ENCODE data around the gene RET.

Gene RET

DNA sequence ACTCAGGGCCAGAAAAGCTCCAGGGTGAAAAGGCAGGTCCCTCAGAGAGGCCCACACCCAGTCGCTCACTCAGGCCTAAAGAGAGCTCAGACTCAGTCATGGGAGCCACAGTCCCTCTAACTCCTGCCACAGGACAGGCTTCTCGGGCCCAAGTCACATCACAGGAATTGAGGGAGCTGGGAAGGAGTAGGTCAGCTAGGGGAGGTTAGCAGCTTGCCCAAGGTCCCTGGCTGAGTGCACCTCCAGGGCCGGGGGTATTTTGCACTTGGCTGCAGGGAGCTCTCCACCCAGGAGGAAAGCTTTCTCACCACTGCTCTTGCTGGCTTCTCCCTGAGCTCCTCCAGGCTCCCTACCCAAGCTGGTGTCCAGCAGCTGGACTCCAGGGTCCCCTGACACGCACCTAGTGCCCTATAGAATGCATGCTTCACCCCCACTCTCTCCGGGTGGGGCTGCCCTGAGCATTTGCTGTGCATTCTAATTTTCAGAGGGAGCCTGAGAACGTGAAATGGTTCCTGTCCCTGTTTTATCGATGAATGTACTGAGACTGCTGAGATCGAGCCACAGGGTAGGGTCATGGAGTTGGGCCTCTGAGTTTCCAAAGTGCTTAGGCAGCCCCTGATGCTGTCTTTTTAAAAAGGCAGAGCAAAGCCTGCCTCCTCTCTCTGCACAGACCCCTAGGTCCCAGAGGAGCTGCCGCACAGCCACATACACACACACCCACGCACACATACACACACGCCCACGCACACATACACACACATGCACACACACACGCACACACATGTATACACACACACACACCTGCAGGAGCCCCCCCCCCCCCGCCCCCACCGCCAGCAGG is 37.9 kb upstream of the RET start:
- TF ChIP-seq, protein P1, sequence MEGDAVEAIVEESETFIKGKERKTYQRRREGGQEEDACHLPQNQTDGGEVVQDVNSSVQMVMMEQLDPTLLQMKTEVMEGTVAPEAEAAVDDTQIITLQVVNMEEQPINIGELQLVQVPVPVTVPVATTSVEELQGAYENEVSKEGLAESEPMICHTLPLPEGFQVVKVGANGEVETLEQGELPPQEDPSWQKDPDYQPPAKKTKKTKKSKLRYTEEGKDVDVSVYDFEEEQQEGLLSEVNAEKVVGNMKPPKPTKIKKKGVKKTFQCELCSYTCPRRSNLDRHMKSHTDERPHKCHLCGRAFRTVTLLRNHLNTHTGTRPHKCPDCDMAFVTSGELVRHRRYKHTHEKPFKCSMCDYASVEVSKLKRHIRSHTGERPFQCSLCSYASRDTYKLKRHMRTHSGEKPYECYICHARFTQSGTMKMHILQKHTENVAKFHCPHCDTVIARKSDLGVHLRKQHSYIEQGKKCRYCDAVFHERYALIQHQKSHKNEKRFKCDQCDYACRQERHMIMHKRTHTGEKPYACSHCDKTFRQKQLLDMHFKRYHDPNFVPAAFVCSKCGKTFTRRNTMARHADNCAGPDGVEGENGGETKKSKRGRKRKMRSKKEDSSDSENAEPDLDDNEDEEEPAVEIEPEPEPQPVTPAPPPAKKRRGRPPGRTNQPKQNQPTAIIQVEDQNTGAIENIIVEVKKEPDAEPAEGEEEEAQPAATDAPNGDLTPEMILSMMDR (IDR thresholded peaks at IDR 0.05; ENCODE audit: low read depth, low read length, poor library complexity, severe bottlenecking), result no peak
- no peak for TF ChIP-seq EZH2phosphoT487 (IDR thresholded peaks at IDR 0.05; ENCODE audit: borderline replicate concordance, low read length)
- Histone ChIP-seq H4K20me1 (ENCODE audit: control insufficient read depth, insufficient read depth, low read depth, low read length) (no peaks in the 10 kb centered on the region), H3K36me3 (ENCODE audit: control insufficient read depth, low read length) (no peaks in the 10 kb centered on the region), H3K9me3 (ENCODE audit: control insufficient read depth, insufficient read depth, low read length) (no peaks in the 10 kb centered on the region), H3K27ac (ENCODE audit: low read depth, low read length) (no peak overlapping the region), H3K4me3 (ENCODE audit: low read length) (no peak overlapping the region), H3K4me1 (ENCODE audit: control insufficient read depth, low read length) (no peaks in the 10 kb centered on the region), H3K4me2 (ENCODE audit: low read length) (no peak overlapping the region), H3K27me3 (ENCODE audit: control insufficient read depth, low read length) (no peaks in the 10 kb centered on the region), H3F3A (ENCODE audit: control insufficient read depth, insufficient read depth) (no peaks in the 10 kb centered on the region), H3K79me2 (ENCODE audit: control insufficient read depth, low read length) (no peaks in the 10 kb centered on the region), H3K9me2 (replicated peaks; ENCODE audit: control insufficient read depth, low read length) (no peaks in the 10 kb centered on the region)

DNA sequence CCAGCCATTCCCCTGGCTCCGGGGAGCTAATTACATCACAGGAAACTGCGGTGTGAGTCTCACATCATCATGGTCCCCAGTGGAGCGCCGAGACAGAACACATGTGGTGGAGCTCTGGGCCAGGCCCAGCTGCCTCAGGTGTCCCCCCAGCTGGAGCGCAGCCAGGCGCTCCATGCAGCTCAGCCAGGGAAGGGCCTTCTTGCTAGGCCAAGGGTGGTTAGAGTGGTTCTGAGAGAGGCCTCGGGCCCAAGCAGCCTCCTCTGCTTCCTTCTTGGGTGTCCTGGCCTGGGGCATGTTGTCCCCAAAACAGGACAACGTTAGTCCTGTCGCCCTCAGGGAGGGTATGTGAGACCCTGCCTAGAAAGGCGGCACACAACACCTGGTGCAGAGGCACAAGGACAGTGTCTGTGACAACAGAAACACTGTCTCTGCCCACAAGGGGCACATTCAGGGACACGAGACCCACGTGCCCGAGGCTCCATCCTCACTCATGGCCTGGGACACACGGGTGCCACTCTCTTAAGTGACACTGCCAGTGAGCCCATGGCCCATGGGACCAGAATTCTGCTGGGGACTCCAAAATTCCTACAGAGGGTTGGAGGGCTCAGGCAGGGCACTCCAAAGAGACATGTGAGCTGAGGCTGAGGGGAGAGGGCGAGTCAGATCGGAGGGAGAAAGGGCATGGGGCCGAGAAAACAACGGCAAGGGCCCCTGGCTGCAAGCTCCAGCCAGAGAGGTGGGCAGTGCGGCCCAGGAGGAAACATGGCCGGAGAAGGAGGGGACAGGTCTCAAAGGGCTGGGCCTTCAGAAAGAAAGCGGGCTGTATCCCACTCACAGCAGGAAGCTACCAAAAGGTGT is 37.0 kb upstream of the RET start:
- H4K20me1 ChIP-seq (ENCODE audit: control insufficient read depth, insufficient read depth, low read depth, low read length), result no peaks in the 10 kb centered on the region
- H3K4me2 ChIP-seq (ENCODE audit: low read length), result no peak overlapping the region
- TF ChIP-seq EZH2phosphoT487 (IDR thresholded peaks at IDR 0.05; ENCODE audit: borderline replicate concordance, low read length), result no peak
- TF ChIP-seq, protein P1 (IDR thresholded peaks at IDR 0.05; ENCODE audit: low read depth, low read length, poor library complexity, severe bottlenecking), result no peak
- no peaks in the 10 kb centered on the region for H3K36me3 ChIP-seq (ENCODE audit: control insufficient read depth, low read length)
- no peaks in the 10 kb centered on the region for H3K27me3 ChIP-seq (ENCODE audit: control insufficient read depth, low read length)
- no peaks in the 10 kb centered on the region for H3K9me3 ChIP-seq (ENCODE audit: control insufficient read depth, insufficient read depth, low read length)
- H3K79me2 ChIP-seq (ENCODE audit: control insufficient read depth, low read length), result no peaks in the 10 kb centered on the region
- H3K27ac ChIP-seq (ENCODE audit: low read depth, low read length), result no peak overlapping the region
- no peaks in the 10 kb centered on the region for H3K9me2 ChIP-seq (replicated peaks; ENCODE audit: control insufficient read depth, low read length)
- no peaks in the 10 kb centered on the region for H3K4me1 ChIP-seq (ENCODE audit: control insufficient read depth, low read length)
- no peaks in the 10 kb centered on the region for H3F3A ChIP-seq (ENCODE audit: control insufficient read depth, insufficient read depth)
- H3K4me3 ChIP-seq (ENCODE audit: low read length), result no peak overlapping the region

DNA sequence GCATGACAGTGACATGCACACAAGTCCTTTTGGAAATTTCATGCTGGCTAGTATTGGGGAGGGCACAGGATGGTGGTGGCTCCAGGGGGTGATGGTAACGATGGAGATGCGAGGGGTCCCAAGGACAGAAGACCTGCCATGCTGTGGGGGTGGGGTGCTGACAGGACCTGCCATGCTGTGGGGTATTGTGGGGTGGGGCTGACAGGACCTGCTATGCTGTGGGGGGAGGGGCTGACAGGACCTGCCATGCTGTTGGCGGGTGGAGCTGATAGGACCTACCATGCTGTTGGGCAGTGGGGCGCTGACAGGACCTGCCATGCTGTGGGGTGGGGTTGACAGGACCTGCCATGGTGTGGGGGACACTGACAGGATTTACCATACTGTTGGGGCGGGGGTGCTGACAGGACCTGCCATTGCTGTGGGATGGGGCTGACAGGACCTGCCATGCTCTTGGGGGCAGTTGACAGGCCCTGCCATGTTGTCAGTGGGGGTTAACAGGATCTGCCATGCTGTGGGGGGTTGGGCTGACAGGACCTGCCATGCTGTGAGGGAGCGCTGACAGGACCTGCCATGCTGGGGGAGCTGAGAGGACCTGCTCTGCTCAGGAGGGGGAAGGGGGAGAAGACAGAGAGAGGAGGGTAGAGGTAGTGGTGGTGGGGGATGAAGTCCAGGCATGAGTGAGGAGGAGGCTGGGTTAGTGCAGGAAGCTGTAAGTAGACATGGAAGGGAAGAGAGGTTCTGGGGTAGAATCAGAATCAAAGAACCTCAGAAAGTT is 36.2 kb upstream of the RET start:
- Histone ChIP-seq H3K27me3 (ENCODE audit: control insufficient read depth, low read length) (no peaks in the 10 kb centered on the region), H3K9me2 (replicated peaks; ENCODE audit: control insufficient read depth, low read length) (no peaks in the 10 kb centered on the region), H3K4me3 (ENCODE audit: low read length) (no peak overlapping the region), H3K27ac (ENCODE audit: low read depth, low read length) (no peak overlapping the region), H3F3A (ENCODE audit: control insufficient read depth, insufficient read depth) (no peaks in the 10 kb centered on the region), H3K36me3 (ENCODE audit: control insufficient read depth, low read length) (no peaks in the 10 kb centered on the region), H3K9me3 (ENCODE audit: control insufficient read depth, insufficient read depth, low read length) (no peaks in the 10 kb centered on the region), H3K79me2 (ENCODE audit: control insufficient read depth, low read length) (no peaks in the 10 kb centered on the region), H3K4me2 (ENCODE audit: low read length) (no peak overlapping the region), H3K4me1 (ENCODE audit: control insufficient read depth, low read length) (no peaks in the 10 kb centered on the region), H4K20me1 (ENCODE audit: control insufficient read depth, insufficient read depth, low read depth, low read length) (no peaks in the 10 kb centered on the region)
- TF ChIP-seq, protein P1 (IDR thresholded peaks at IDR 0.05; ENCODE audit: low read depth, low read length, poor library complexity, severe bottlenecking), result no peak
- TF ChIP-seq EZH2phosphoT487 (IDR thresholded peaks at IDR 0.05; ENCODE audit: borderline replicate concordance, low read length), result no peak

All from DOHH2 (cell line).